DOHH2 (cell line): ENCODE results near the gene ZFHX2.

ENCODE experiments used
- H3F3A ChIP-seq: fragments of 200-600 bp; sonication (generic), shearing (Covaris generic); 2 replicates; pipeline ENCODE4 v1.6.0; 2016; ENCODE audit warnings: antibody characterized with exemption, mild to moderate bottlenecking; ENCODE audit not compliant: control insufficient read depth, insufficient read depth
- H3K27ac ChIP-seq: fragments of 200-600 bp; sonication (generic); 2 replicates; pipeline ENCODE4 v1.5.1; 2014; ENCODE audit warnings: low read depth, mild to moderate bottlenecking, low read length, moderate library complexity
- H3K27me3 ChIP-seq: fragments of 200-600 bp; sonication (generic); 2 replicates; pipeline ENCODE4 v1.6.1; 2014; ENCODE audit warnings: mild to moderate bottlenecking, low read length, mixed read lengths; ENCODE audit not compliant: control insufficient read depth
- H3K36me3 ChIP-seq: fragments of 200-600 bp; sonication (generic); 2 replicates; pipeline ENCODE4 v1.6.1; 2014; ENCODE audit warnings: mild to moderate bottlenecking, low read length, moderate library complexity, mixed read lengths; ENCODE audit not compliant: control insufficient read depth
- H3K4me1 ChIP-seq: fragments of 200-600 bp; sonication (generic); 2 replicates; pipeline ENCODE4 v1.6.1; 2014; ENCODE audit warnings: mild to moderate bottlenecking, low read length, mixed read lengths; ENCODE audit not compliant: control insufficient read depth
- H3K4me2 ChIP-seq: fragments of 200-600 bp; sonication (generic); 2 replicates; pipeline ENCODE4 v1.6.0; 2014; ENCODE audit warnings: mild to moderate bottlenecking, low read length, moderate library complexity
- H3K4me3 ChIP-seq: fragments of 200-600 bp; sonication (generic); 2 replicates; pipeline ENCODE4 v1.5.1; 2014; ENCODE audit warnings: mild to moderate bottlenecking, low read length, mixed read lengths
- H3K79me2 ChIP-seq: fragments of 200-600 bp; sonication (generic); 2 replicates; pipeline ENCODE4 v1.6.1; 2014; ENCODE audit warnings: mild to moderate bottlenecking, low read length, mixed read lengths; ENCODE audit not compliant: control insufficient read depth
- H3K9me2 ChIP-seq: fragments of 200-600 bp; sonication (generic); replicated peaks from 2 replicates; pipeline ENCODE4 v1.6.1; 2014; ENCODE audit warnings: mild to moderate bottlenecking, low read length, mixed read lengths; ENCODE audit not compliant: control insufficient read depth
- H3K9me3 ChIP-seq: fragments of 200-600 bp; sonication (generic); 2 replicates; pipeline ENCODE4 v1.6.1; 2014; ENCODE audit warnings: antibody characterized with exemption, low read length, mixed read lengths; ENCODE audit not compliant: control insufficient read depth, insufficient read depth
- H4K20me1 ChIP-seq: fragments of 200-600 bp; sonication (generic); 2 replicates; pipeline ENCODE4 v1.6.0; 2014; ENCODE audit warnings: low read depth, mild to moderate bottlenecking, antibody characterized with exemption, low read length, moderate library complexity; ENCODE audit not compliant: control insufficient read depth, insufficient read depth
- EZH2phosphoT487 ChIP-seq: fragments of 200-600 bp; sonication (generic); IDR thresholded peaks from 2 replicates; pipeline ENCODE4 v1.6.1; 2017; ENCODE audit warnings: borderline replicate concordance, mild to moderate bottlenecking, antibody characterized with exemption, low read length, moderate library complexity, mixed read lengths
- TF ChIP-seq, protein P1 (sequence below): fragments of 200-600 bp; sonication (generic); IDR thresholded peaks from one replicate; pipeline ENCODE4 v1.5.1; 2014; ENCODE audit warnings: antibody characterized with exemption, mild to moderate bottlenecking, low read depth, low read length; ENCODE audit not compliant: poor library complexity, severe bottlenecking

ZFHX2 gene

DNA sequence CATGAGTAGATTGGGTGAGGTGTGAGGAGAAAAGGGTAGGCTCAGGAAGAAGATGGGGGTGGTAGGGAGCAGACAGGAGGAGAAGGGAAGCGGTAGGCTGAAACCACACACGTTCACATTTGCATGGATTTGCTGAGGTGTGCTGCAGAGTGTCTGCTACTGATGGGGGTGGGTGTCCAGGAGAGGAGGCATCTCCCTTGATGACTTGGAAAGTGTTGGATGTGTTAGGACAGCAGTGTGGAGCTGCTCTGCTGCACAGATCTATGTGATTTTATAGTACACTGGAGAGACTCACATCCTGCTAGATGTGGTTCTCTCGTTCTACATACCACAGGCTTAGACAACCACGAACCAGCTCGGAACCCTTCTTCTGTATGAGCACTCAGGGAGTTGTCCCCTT is 9.3 kb downstream of the ZFHX2 start:
- no peaks in the 10 kb centered on the region for H3K36me3 ChIP-seq
- H3K9me2 ChIP-seq, result no peaks in the 10 kb centered on the region
- H3K27ac ChIP-seq, result no peak overlapping the region
- H3K4me1 ChIP-seq, result peaks cover 6% of the 10 kb centered on the region
- H3K4me2 ChIP-seq, result no peak overlapping the region
- no peaks in the 10 kb centered on the region for H3F3A ChIP-seq
- H3K27me3 ChIP-seq, result no peaks in the 10 kb centered on the region
- H3K79me2 ChIP-seq, result no peaks in the 10 kb centered on the region
- H3K4me3 ChIP-seq, result no peak overlapping the region
- H4K20me1 ChIP-seq, result no peaks in the 10 kb centered on the region
- H3K9me3 ChIP-seq, result no peaks in the 10 kb centered on the region
- no peak for TF ChIP-seq EZH2phosphoT487

DNA sequence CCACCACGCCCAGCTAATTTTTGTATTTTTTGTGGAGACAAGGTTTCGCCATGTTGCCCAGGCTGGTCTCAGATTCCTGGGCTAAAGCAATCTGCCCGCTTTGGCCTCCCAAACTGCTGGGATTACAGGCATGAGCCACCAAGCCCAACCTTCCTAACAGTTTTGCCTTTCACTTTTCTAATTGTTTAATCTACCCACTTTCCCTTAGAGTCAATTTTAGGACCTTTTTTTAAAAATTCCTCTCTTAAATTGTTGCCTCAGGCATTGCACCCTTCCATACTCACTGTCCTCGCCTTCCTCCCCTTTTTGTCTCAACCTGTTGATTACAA is 11.5 kb downstream of the ZFHX2 start:
- TF ChIP-seq, protein P1, sequence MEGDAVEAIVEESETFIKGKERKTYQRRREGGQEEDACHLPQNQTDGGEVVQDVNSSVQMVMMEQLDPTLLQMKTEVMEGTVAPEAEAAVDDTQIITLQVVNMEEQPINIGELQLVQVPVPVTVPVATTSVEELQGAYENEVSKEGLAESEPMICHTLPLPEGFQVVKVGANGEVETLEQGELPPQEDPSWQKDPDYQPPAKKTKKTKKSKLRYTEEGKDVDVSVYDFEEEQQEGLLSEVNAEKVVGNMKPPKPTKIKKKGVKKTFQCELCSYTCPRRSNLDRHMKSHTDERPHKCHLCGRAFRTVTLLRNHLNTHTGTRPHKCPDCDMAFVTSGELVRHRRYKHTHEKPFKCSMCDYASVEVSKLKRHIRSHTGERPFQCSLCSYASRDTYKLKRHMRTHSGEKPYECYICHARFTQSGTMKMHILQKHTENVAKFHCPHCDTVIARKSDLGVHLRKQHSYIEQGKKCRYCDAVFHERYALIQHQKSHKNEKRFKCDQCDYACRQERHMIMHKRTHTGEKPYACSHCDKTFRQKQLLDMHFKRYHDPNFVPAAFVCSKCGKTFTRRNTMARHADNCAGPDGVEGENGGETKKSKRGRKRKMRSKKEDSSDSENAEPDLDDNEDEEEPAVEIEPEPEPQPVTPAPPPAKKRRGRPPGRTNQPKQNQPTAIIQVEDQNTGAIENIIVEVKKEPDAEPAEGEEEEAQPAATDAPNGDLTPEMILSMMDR, result no peak
- no peak for TF ChIP-seq EZH2phosphoT487
- Histone ChIP-seq H4K20me1 (no peaks in the 10 kb centered on the region), H3F3A (no peaks in the 10 kb centered on the region), H3K27me3 (no peaks in the 10 kb centered on the region), H3K4me2 (no peak overlapping the region), H3K36me3 (no peaks in the 10 kb centered on the region), H3K79me2 (no peaks in the 10 kb centered on the region), H3K9me3 (no peaks in the 10 kb centered on the region), H3K27ac (no peak overlapping the region), H3K9me2 (no peaks in the 10 kb centered on the region), H3K4me1 (peaks cover 6% of the 10 kb centered on the region), H3K4me3 (no peak overlapping the region)

GRCh38 chr14:23539248-23540140 is 12.1 kb downstream of the ZFHX2 start:
- peaks cover 6% of the 10 kb centered on the region for H3K4me1 ChIP-seq
- H3K4me3 ChIP-seq, result no peak overlapping the region
- H3K27me3 ChIP-seq, result no peaks in the 10 kb centered on the region
- TF ChIP-seq, protein P1, result peak; percentile 81
- no peak for TF ChIP-seq EZH2phosphoT487
- no peaks in the 10 kb centered on the region for H3K9me3 ChIP-seq
- H3K36me3 ChIP-seq, result no peaks in the 10 kb centered on the region
- no peaks in the 10 kb centered on the region for H4K20me1 ChIP-seq
- H3K9me2 ChIP-seq, result no peaks in the 10 kb centered on the region
- no peak overlapping the region for H3K4me2 ChIP-seq
- no peak overlapping the region for H3K27ac ChIP-seq
- no peaks in the 10 kb centered on the region for H3K79me2 ChIP-seq
- no peaks in the 10 kb centered on the region for H3F3A ChIP-seq

DNA sequence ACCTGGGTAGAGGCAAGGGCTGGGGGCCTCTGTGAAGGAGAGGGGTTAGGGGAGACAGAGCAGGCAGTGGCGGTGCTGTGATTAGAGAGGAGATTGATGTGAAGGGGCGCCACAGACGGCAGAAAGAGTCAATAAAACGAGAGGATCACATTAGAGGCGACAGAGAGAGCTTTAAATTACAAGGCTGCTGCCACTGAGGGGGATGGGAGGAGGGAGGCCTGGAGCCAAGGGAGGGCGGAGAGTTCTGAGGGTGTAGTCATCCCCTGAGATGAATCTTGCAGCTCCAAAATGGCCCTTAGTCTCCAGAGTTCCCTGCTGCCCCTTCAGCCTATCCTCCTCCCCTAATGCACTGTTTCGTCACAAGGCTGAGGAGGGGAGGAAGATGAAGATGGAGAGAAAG is 12.8 kb downstream of the ZFHX2 start:
- Histone ChIP-seq H3F3A (no peaks in the 10 kb centered on the region), H3K9me2 (no peaks in the 10 kb centered on the region), H3K4me1 (peaks cover 6% of the 10 kb centered on the region), H3K4me3 (no peak overlapping the region), H3K9me3 (no peaks in the 10 kb centered on the region), H3K4me2 (no peak overlapping the region), H3K27ac (no peak overlapping the region), H3K27me3 (no peaks in the 10 kb centered on the region), H3K79me2 (no peaks in the 10 kb centered on the region), H4K20me1 (no peaks in the 10 kb centered on the region), H3K36me3 (no peaks in the 10 kb centered on the region)
- TF ChIP-seq, protein P1, result no peak
- no peak for TF ChIP-seq EZH2phosphoT487
